ENCODE data around the gene CHCHD2. TPM values are rescaled to one million over a fixed set of nuclear protein-coding genes. Genes with fewer than 3 reads are reported as not detected.

The CHCHD2 gene, protein sequence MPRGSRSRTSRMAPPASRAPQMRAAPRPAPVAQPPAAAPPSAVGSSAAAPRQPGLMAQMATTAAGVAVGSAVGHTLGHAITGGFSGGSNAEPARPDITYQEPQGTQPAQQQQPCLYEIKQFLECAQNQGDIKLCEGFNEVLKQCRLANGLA
- 100 to 1,000 TPM; 368 to 373 TPM for total RNA-seq

DNA sequence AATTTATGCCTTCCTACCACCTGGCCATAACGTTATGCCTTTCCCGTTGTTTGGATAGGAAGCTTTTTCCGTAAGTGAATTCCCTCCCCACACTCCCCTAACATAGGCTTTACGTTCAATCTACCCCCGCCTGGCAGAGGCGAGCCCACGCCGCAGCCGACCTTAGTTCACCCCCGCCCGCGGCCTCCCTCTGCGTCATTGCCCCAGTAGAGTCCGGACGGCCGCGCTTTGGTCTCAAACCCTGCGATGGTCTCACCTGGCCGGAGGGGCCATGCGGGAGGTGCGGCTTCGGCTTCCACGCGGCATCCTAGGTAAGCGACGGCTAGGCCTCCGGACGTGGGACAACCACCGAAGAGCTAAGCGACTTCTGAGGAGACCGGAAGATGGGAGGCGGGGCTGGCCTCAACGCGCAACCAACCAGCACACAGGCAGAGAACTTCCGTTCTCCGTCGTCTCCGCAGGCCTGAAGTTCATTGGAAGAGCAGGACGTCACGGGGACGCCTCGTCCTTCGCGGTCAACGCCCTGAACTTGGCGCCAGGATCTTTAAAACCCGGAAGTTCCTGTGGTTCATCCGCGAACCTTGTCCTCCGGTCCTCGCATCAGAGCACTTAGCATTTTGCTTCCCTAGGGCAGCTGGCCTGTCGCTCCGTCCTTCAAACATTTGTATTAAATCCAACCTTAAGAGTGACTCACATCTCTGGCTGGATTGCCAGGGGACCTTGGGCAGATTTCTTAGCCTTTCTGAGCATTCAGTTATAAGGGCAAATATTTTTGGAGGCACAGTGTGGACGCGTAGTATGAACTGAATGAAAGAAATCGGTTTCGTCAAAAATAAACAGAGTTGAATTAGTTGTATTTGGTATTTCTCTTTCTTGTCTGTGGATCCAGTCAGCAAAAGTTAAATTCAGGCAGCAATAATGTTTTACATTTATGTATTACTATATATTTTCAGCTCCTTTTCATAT, at the start of gene CHCHD2:
TSS of gene CHCHD2 (minus strand) at position 369 of the 966 bp plus-strand sequence. CDS start at position 306, 63 bp downstream.

GRCh38 chr7:56115852-56116538, 9.7 kb upstream of the CHCHD2 start, which contains the start of gene NUPR2:
NUPR2 (minus strand) TSS chr7:56116417; CDS start chr7:56116314, 103 bp downstream.

DNA sequence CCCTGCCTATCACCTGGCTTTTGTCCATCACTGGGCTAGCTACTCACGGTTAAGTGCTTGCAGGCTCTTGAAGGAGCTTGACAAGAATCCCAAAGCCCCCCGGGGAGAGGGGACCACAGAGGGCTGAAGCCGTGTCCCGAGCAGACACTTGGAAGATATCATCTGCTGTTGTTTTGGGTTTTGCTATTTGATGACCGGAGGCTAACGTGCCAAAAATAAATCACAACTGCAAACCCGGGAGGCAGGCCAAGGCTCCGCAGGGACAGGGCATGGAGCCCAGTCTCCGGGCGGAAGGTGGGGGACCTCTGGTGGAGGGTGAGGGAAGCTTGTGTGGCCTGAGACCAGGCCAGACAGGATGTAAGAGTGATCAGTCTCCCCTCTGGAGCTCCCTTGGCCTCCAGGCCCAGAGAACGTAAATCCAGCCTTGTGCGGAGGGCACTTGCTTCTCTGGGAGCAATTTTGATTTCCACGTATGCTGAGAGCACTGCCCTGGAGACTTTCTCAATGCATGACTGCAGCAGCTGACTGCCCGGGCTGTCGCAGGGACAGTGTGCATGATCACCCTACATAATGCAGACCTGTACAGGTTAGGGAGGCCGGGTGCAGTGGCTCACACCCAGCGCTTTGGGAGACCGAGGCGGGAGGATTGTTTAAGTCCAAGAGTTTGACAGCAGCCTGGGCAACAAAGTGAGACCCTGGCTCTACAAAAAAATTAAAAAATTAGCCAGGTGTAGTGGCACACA, 13.3 kb downstream of the CHCHD2 start, which contains the start of gene PHKG1:
TSS of gene PHKG1 (minus strand) at position 164 of the 743 bp plus-strand sequence. CDS start 4,011 bp downstream, outside the sequence.

DNA sequence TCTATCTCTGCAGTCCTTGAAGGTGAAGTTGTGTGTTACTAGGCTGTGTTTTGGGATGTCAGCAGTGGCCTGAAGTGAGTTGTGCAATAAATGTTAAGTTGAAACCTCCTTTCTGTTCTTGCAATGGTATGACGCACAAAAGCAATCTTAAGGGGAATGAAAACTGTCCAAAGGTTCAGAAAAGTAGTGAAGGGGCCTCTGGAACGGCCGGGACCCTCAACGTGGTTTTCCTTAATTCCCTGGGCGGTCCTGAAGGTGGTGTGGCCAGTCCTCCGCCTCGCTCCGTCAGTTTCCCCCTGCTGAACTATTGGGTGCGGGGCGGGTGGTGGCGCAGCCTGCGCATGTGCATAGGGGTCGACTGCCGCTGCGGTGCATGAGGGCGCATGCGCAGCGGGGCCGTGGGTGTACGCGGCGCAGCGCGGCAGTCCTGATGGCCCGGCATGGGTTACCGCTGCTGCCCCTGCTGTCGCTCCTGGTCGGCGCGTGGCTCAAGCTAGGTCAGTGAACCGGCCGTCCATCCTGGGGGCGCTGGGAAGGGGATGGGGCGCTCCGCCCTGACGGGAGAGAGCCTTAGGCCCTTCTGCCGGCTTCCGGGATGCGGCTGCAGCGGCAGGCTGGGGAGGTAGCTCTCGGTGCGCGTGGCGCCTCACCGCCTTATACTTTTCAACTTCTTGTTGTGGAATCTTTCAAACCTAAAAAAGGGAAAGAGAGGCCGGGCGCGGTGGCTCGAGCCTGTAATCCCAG, 42.2 kb downstream of the CHCHD2 start, which contains the start of gene SUMF2:
TSS of gene SUMF2 (plus strand) at position 405 of the 744 bp plus-strand sequence. CDS start at position 431, 26 bp downstream.

Small RNAs within 50 kb of the gene (small RNA-seq; reads per million reads assigned to genes)
- gene SNORA15 (0.41 to 1.0 reads per million in 2 donors), gene SNORA22B (2.4 to 3.1 reads per million in 2 donors)

Other genes with a start within 250 kb of the CHCHD2 start
- gene SEPTIN14, start 243.7 kb downstream of the CHCHD2 start, total RNA-seq, result not detected
- 1 to 10 TPM; 2.0 to 3.1 TPM for gene ZNF713, start 219.0 kb downstream of the CHCHD2 start, total RNA-seq
- 10 to 100 TPM in 1 of 2 donors, 1 to 10 TPM in 1; 10.0 to 17.0 TPM for gene MRPS17, start 154.6 kb downstream of the CHCHD2 start, total RNA-seq
- gene NIPSNAP2, start 141.9 kb downstream of the CHCHD2 start, total RNA-seq, result 10 to 100 TPM; 52.3 to 71.6 TPM
- gene PSPH, start 55.0 kb downstream of the CHCHD2 start, total RNA-seq, result 100 to 1,000 TPM; 153 to 221 TPM
- 100 to 1,000 TPM; 241 to 357 TPM for gene CCT6A, start 54.7 kb downstream of the CHCHD2 start, total RNA-seq
- 100 to 1,000 TPM; 116 to 149 TPM for gene SUMF2, start 42.2 kb downstream of the CHCHD2 start, total RNA-seq
- under 1 TPM; under 0.01 to 0.33 TPM for gene PHKG1, start 13.5 kb downstream of the CHCHD2 start, total RNA-seq
- gene NUPR2, start 9.9 kb upstream of the CHCHD2 start, total RNA-seq, result not detected

Data from melanocyte of skin (primary cell).